GM12878 (cell line): ENCODE data around the gene PTPN18.

Experiments used
- EP300 ChIP-seq, 2 experiments: fragments of 150-350 bp in 1 of 2; IDR thresholded peaks; 2 replicates each; pipeline ENCODE4 v1.6.1; 2011 to 2012; ENCODE audit warnings: low read depth in 2 of 2, low read length in 2 of 2, borderline replicate concordance in 1 of 2, improper control_type of control experiment in 1 of 2, inconsistent platforms in 1 of 2; ENCODE audit not compliant: control insufficient read depth in 1 of 2
- FOXK2 ChIP-seq: fragments of 450-650 bp; IDR thresholded peaks from 2 replicates; pipeline ENCODE4 v1.6.1; 2017; ENCODE audit warnings: mild to moderate bottlenecking, moderate library complexity
- JUNB ChIP-seq: IDR thresholded peaks from 2 replicates; pipeline ENCODE4 v1.6.1; 2016; ENCODE audit warnings: antibody characterized with exemption, mild to moderate bottlenecking
- MXI1 ChIP-seq: fragments of 150-350 bp; IDR thresholded peaks from 2 replicates; pipeline ENCODE4 v1.6.1; 2011; ENCODE audit warnings: low read depth, mild to moderate bottlenecking, inconsistent platforms, low read length, improper control_type of control experiment
- MYC ChIP-seq: IDR thresholded peaks from 2 replicates; pipeline ENCODE4 v1.6.1; 2011; ENCODE audit warnings: mild to moderate bottlenecking, low read length, moderate library complexity, inconsistent platforms; ENCODE audit not compliant: insufficient read depth, insufficient replicate concordance, insufficient read length, severe bottlenecking
- POLR2A ChIP-seq: IDR thresholded peaks from 2 replicates; pipeline ENCODE4 v1.6.1; 2011; ENCODE audit warnings: low read depth, mild to moderate bottlenecking, low read length
- POLR2AphosphoS5 ChIP-seq: IDR thresholded peaks from 2 replicates; pipeline ENCODE4 v1.6.1; 2011; ENCODE audit warnings: mild to moderate bottlenecking, low read length, inconsistent platforms
- SMARCA5 ChIP-seq: fragments of 450-650 bp; IDR thresholded peaks from 2 replicates; pipeline ENCODE4 v1.6.1; 2017; ENCODE audit warnings: mild to moderate bottlenecking
- SREBF2 ChIP-seq: IDR thresholded peaks from 2 replicates; pipeline ENCODE4 v1.6.1; 2012; ENCODE audit warnings: mild to moderate bottlenecking, low read length
- SUZ12 ChIP-seq: fragments of 200-600 bp; sonication (generic); IDR thresholded peaks from one replicate; pipeline ENCODE4 v1.6.1; 2018; ENCODE audit warnings: antibody characterized with exemption, mild to moderate bottlenecking; ENCODE audit not compliant: unreplicated experiment
- ZNF274 ChIP-seq: IDR thresholded peaks from one replicate; pipeline ENCODE4 v1.8.0; 2011; ENCODE audit not compliant: insufficient read length, insufficient read depth
- TF ChIP-seq, protein P1 (sequence below), 3 experiments: IDR thresholded peaks in 2 of 3; conservative IDR thresholded peaks in 1 of 3; 2 replicates each; pipeline ENCODE4 v1.5.1; 2011; ENCODE audit warnings: low read depth in 3 of 3, low read length in 3 of 3, mild to moderate bottlenecking in 3 of 3, control low read depth in 2 of 3, moderate library complexity in 2 of 3, inconsistent platforms in 1 of 3, mixed read lengths in 1 of 3; ENCODE audit not compliant: control insufficient read depth in 2 of 3, insufficient read depth in 1 of 3; ENCODE audit errors: extremely low read depth in 1 of 3
- TF ChIP-seq, protein P2 (sequence below): fragments of 450-650 bp; IDR thresholded peaks from 2 replicates; pipeline ENCODE4 v1.6.1; 2017; ENCODE audit warnings: mild to moderate bottlenecking, moderate library complexity
- TF ChIP-seq, protein P3 (sequence below): IDR thresholded peaks from 2 replicates; pipeline ENCODE4 v1.6.1; 2011; ENCODE audit warnings: mild to moderate bottlenecking, low read depth, low read length, moderate library complexity; ENCODE audit not compliant: insufficient replicate concordance

DNA sequence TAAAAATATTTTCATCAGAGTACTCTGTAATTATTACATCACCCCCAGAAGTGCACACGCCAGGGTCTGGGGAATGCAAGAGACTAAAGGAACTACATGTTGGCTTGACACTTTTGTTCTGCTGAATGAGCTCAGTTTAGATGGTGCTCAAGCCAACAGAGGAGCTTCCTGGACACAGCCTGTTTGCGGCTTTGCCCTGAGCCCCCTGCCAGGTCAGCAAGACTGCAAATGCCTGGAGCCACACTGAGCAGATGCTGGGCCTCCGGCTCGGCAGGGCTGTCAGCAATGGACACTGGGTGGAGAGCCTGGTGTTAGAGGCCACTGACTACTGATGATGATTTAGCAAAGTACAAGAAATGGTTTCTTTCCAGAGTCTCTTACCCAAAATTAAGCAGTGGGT is 31.9 kb downstream of the PTPN18 start:
- TF ChIP-seq POLR2A: no peak
- no peak for TF ChIP-seq FOXK2
- TF ChIP-seq, protein P1, sequence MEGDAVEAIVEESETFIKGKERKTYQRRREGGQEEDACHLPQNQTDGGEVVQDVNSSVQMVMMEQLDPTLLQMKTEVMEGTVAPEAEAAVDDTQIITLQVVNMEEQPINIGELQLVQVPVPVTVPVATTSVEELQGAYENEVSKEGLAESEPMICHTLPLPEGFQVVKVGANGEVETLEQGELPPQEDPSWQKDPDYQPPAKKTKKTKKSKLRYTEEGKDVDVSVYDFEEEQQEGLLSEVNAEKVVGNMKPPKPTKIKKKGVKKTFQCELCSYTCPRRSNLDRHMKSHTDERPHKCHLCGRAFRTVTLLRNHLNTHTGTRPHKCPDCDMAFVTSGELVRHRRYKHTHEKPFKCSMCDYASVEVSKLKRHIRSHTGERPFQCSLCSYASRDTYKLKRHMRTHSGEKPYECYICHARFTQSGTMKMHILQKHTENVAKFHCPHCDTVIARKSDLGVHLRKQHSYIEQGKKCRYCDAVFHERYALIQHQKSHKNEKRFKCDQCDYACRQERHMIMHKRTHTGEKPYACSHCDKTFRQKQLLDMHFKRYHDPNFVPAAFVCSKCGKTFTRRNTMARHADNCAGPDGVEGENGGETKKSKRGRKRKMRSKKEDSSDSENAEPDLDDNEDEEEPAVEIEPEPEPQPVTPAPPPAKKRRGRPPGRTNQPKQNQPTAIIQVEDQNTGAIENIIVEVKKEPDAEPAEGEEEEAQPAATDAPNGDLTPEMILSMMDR (IDR thresholded peaks at IDR 0.05 in 2 of 3, conservative IDR thresholded peaks at IDR 0.05 in 1 of 3; ENCODE audit: control insufficient read depth in 2 of 3, extremely low read depth in 1 of 3, insufficient read depth in 1 of 3, low read depth in 3 of 3, low read length in 3 of 3): no peak
- no peak for TF ChIP-seq MXI1
- TF ChIP-seq, protein P2, sequence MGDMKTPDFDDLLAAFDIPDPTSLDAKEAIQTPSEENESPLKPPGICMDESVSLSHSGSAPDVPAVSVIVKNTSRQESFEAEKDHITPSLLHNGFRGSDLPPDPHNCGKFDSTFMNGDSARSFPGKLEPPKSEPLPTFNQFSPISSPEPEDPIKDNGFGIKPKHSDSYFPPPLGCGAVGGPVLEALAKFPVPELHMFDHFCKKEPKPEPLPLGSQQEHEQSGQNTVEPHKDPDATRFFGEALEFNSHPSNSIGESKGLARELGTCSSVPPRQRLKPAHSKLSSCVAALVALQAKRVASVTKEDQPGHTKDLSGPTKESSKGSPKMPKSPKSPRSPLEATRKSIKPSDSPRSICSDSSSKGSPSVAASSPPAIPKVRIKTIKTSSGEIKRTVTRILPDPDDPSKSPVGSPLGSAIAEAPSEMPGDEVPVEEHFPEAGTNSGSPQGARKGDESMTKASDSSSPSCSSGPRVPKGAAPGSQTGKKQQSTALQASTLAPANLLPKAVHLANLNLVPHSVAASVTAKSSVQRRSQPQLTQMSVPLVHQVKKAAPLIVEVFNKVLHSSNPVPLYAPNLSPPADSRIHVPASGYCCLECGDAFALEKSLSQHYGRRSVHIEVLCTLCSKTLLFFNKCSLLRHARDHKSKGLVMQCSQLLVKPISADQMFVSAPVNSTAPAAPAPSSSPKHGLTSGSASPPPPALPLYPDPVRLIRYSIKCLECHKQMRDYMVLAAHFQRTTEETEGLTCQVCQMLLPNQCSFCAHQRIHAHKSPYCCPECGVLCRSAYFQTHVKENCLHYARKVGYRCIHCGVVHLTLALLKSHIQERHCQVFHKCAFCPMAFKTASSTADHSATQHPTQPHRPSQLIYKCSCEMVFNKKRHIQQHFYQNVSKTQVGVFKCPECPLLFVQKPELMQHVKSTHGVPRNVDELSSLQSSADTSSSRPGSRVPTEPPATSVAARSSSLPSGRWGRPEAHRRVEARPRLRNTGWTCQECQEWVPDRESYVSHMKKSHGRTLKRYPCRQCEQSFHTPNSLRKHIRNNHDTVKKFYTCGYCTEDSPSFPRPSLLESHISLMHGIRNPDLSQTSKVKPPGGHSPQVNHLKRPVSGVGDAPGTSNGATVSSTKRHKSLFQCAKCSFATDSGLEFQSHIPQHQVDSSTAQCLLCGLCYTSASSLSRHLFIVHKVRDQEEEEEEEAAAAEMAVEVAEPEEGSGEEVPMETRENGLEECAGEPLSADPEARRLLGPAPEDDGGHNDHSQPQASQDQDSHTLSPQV: no peak
- no peak for TF ChIP-seq EP300 (IDR thresholded peaks at IDR 0.05; ENCODE audit: borderline replicate concordance in 1 of 2, control insufficient read depth in 1 of 2, low read depth in 2 of 2, low read length in 2 of 2)
- TF ChIP-seq, protein P3, sequence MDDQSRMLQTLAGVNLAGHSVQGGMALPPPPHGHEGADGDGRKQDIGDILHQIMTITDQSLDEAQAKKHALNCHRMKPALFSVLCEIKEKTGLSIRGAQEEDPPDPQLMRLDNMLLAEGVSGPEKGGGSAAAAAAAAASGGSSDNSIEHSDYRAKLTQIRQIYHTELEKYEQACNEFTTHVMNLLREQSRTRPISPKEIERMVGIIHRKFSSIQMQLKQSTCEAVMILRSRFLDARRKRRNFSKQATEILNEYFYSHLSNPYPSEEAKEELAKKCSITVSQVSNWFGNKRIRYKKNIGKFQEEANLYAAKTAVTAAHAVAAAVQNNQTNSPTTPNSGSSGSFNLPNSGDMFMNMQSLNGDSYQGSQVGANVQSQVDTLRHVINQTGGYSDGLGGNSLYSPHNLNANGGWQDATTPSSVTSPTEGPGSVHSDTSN: no peak
- TF ChIP-seq SREBF2: no peak
- TF ChIP-seq POLR2AphosphoS5: no peak
- no peak for TF ChIP-seq JUNB
- no peak for TF ChIP-seq MYC
- no peak for TF ChIP-seq SMARCA5
- no peak for TF ChIP-seq SUZ12
- no peak for TF ChIP-seq ZNF274
